Measurements from ENCODE around the gene ILKAP.

- TF ChIP-seq EZH2 (IDR thresholded peaks at IDR 0.05; ENCODE audit: insufficient read depth, poor library complexity, severe bottlenecking) (no peak), EZH2phosphoT487 (IDR thresholded peaks at IDR 0.05; ENCODE audit: insufficient read depth, low read depth) (no peak)
Observed at GRCh38 chr2:238160206-238161129, 43.0 kb downstream of the ILKAP start.

Data from GM23248 (cell line).